K562 (cell line): ENCODE measurements around the gene SLX9. TPM values are rescaled to one million over a fixed set of nuclear protein-coding genes. Genes with fewer than 3 reads are reported as not detected.
"Not testable (repeated sequence)": the region's sequence is repeated elsewhere in the genome, so short reads cannot be mapped to it uniquely, and the experiment has no call there.

Source experiments
- ATAC-seq: fragments of 200-7000 bp; cut with Tn5 transposase; 3 replicates; pipeline ENCODE4 v1.9.1; 2020; ENCODE audit warnings: moderate library complexity
- BruUV-seq: library from RNA; stranded (reverse); fragments of 400-500 nt; replicated peaks from 2 replicates; lab custom pipeline; 2021; lab: Mats Ljungman, UMichigan
- CTCF ChIA-PET: fragments of 300-600 bp; formaldehyde crosslinking; extraction: SDS; loops from one replicate; lab custom pipeline; 2021; ENCODE audit warnings: low intra/inter-chr PET ratio; lab: Yijun Ruan, JAX
- POLR2A ChIA-PET: fragments of 300-600, 350-650 bp; sonication (Branson Sonifier 250); formaldehyde crosslinking; extraction: SDS; loops from one replicate; lab custom pipeline; 2021; ENCODE audit warnings: antibody characterized with exemption, inconsistent platforms; lab: Yijun Ruan, JAX
- DNase-seq, 4 experiments: peaks; one replicate each; pipeline versions ENCODE4 v3.0.0 to v3.0.0-alpha.2; 2011 to 2018; ENCODE audit warnings: low spot score in 3 of 4, mixed read lengths in 3 of 4; ENCODE audit errors: extremely low read depth in 1 of 4
- FAIRE-seq: peaks from 2 replicates; lab custom pipeline; 2011; peaks lifted over from hg19 to GRCh38; lab: Jason Lieb, UNC
- H2AFZ ChIP-seq: 2 replicates; pipeline ENCODE4 v1.6.0; 2011; ENCODE audit warnings: low read depth, low read length, control low read depth, inconsistent platforms
- H3K27ac ChIP-seq: fragments of 200-600 bp; 3 replicates; pipeline ENCODE4 v1.8.0; 2011; ENCODE audit warnings: low read depth, mild to moderate bottlenecking, control low read depth, inconsistent platforms, low read length, moderate library complexity, mixed read lengths; ENCODE audit errors: extremely low read depth
- H3K27me3 ChIP-seq, 2 experiments: fragments of 300-600 bp in 1 of 2; 2 replicates in 1 of 2; 3 replicates in 1 of 2; pipeline versions ENCODE4 v1.6.0 to v1.8.0; 2011; ENCODE audit warnings: inconsistent platforms in 2 of 2, low read length in 2 of 2, mild to moderate bottlenecking in 1 of 2, mixed read lengths in 1 of 2, moderate library complexity in 1 of 2; ENCODE audit not compliant: control insufficient read depth in 2 of 2, insufficient read depth in 2 of 2
- H3K36me3 ChIP-seq: fragments of 300-600 bp; 3 replicates; pipeline ENCODE4 v1.8.0; 2011; ENCODE audit warnings: mild to moderate bottlenecking, low read length, inconsistent platforms; ENCODE audit not compliant: control insufficient read depth, insufficient read depth
- H3K4me1 ChIP-seq, 2 experiments: fragments of 200-600 bp in 1 of 2; replicated peaks in 1 of 2; 2 replicates in 1 of 2; 3 replicates in 1 of 2; pipeline versions ENCODE4 v1.5.1 to v1.8.0; 2011; ENCODE audit warnings: inconsistent platforms in 2 of 2, low read length in 2 of 2, mild to moderate bottlenecking in 1 of 2, mixed read lengths in 1 of 2, moderate library complexity in 1 of 2; ENCODE audit not compliant: control insufficient read depth in 2 of 2, insufficient read depth in 2 of 2
- H3K4me2 ChIP-seq: 2 replicates; pipeline ENCODE4 v1.6.1; 2011; ENCODE audit warnings: low read length, control low read depth, inconsistent platforms, mixed read lengths; ENCODE audit not compliant: insufficient read depth
- H3K4me3 ChIP-seq: fragments of 200-600 bp; sonication (generic), shearing (Covaris generic); 2 replicates; pipeline ENCODE4 v1.5.1; 2016; ENCODE audit warnings: control low read depth, inconsistent platforms
- H3K79me2 ChIP-seq: fragments of 200-600 bp; 3 replicates; pipeline ENCODE4 v1.8.0; 2011; ENCODE audit warnings: low read length, inconsistent platforms; ENCODE audit not compliant: control insufficient read depth, insufficient read depth
- H3K9ac ChIP-seq, 2 experiments: 2 replicates each; pipeline versions ENCODE4 v1.6.0 to v1.6.1; 2011; ENCODE audit warnings: low read depth in 2 of 2, low read length in 2 of 2, control low read depth in 1 of 2, inconsistent platforms in 1 of 2, mild to moderate bottlenecking in 1 of 2, mixed read lengths in 1 of 2; ENCODE audit not compliant: insufficient read depth in 1 of 2
- H3K9me1 ChIP-seq: one replicate; pipeline ENCODE4 v1.6.0; 2011; ENCODE audit warnings: inconsistent platforms, mild to moderate bottlenecking, low read length, moderate library complexity; ENCODE audit not compliant: control insufficient read depth, insufficient read depth
- H3K9me3 ChIP-seq: replicated peaks from 2 replicates; pipeline ENCODE4 v1.5.1; 2011; ENCODE audit warnings: low read depth, low read length, inconsistent platforms; ENCODE audit not compliant: control insufficient read depth, insufficient read depth
- H4K20me1 ChIP-seq: replicated peaks from 2 replicates; pipeline ENCODE4 v1.6.1; 2011; ENCODE audit warnings: low read length, inconsistent platforms, mixed read lengths; ENCODE audit not compliant: control insufficient read depth, insufficient read depth
- ZNF146 ChIP-seq: IDR thresholded peaks from one replicate; pipeline ENCODE4 v1.6.1; 2018; ENCODE audit warnings: missing compliant biosample characterization; ENCODE audit not compliant: unreplicated experiment
- ZNF175 ChIP-seq: fragments of 200-800 bp; sonication (Bioruptor generic); IDR thresholded peaks from 2 replicates; pipeline ENCODE4 v1.6.1; 2016; ENCODE audit warnings: low read depth, mild to moderate bottlenecking, missing genetic modification characterization, missing compliant biosample characterization
- WGBS: fragments of 100-300 bp; shearing (Covaris generic); methylation state at CpG from one replicate; pipeline ENCODE4 v1.1.6; 2016; ENCODE audit warnings: low coverage, mixed read lengths; ENCODE audit not compliant: insufficient coverage; ENCODE audit errors: missing lambda C conversion rate; 5-methylcytosine and 5-hydroxymethylcytosine counted together
- in situ Hi-C: fragments of 300-500 bp; cut with MboI; formaldehyde crosslinking; loops from 4 replicates; pipeline ENCODE4 v1.15.0; 2018; ENCODE audit warnings: inconsistent platforms, mixed read lengths
- intact Hi-C: fragments of 100-400 bp; cut with micrococcal nuclease; formaldehyde crosslinking; loops from 2 replicates; pipeline ENCODE4 v1.14.2; 2022
- polyA plus RNA-seq, 8 experiments: library from polyadenylated mRNA; depleted of rRNA in 4 of 8; stranded (reverse) in 5 of 8; unstranded in 3 of 8; fragments of >200 nt; fragmentation: Nextera tagmentation in 2 of 8; fragmentation: Illumina TruSeq in 1 of 8; extraction: Ambion mirVana in 2 of 8; extraction: Trizol in 1 of 8; gene quantifications; 2 replicates each; pipeline versions ENCODE4 v1.2.1 to v1.2.3, GENCODE V29; 2011 to 2014; ENCODE audit warnings: inconsistent platforms in 1 of 8, missing spikeins in 1 of 8
- total RNA-seq, 7 experiments: library from RNA; depleted of rRNA in 6 of 7; stranded (reverse); fragments of >200 nt in 6 of 7; fragmentation: Illumina TruSeq in 2 of 7; extraction: Trizol in 2 of 7; gene quantifications; 2 replicates each; pipeline versions ENCODE4 v1.2.1 to v1.2.3, GENCODE V29; 2011 to 2021; ENCODE audit warnings: low replicate concordance in 1 of 7
- TF ChIP-seq, protein P1 (sequence below): fragments of 450-650 bp; IDR thresholded peaks from 2 replicates; pipeline ENCODE4 v1.6.1; 2016; ENCODE audit warnings: mild to moderate bottlenecking
- TF ChIP-seq, protein P2 (sequence below): fragments of 450-650 bp; IDR thresholded peaks from 2 replicates; pipeline ENCODE4 v1.6.1; 2016; ENCODE audit warnings: borderline replicate concordance

The SLX9 gene
- total and polyA plus RNA-seq, 9 of the 15 experiments (the other 6 are each of a cell fraction or from before 2014, with no cell fraction given): 1.2 to 75.5 (median 16.5) TPM

DNA sequence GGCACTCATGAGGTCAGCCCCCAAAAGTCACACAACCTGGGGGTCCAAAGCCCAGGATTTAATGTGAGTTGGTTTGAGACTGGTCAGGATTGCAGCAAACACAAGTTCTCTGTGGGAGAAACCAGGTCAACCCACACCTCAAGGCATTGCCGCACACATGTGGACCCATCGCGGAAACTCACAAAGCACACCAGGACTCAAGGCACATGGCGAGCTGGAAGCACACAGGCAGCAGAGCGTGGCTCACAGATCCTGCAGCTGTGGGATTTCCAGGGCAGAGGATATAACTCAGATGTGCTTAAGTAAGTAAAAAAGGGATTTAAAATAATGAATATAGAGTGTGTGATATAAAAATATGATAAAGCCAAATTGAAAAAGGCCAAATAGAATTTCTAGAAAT lies 82.9 kb downstream of the SLX9 start (continued):
- TF ChIP-seq, protein P1, sequence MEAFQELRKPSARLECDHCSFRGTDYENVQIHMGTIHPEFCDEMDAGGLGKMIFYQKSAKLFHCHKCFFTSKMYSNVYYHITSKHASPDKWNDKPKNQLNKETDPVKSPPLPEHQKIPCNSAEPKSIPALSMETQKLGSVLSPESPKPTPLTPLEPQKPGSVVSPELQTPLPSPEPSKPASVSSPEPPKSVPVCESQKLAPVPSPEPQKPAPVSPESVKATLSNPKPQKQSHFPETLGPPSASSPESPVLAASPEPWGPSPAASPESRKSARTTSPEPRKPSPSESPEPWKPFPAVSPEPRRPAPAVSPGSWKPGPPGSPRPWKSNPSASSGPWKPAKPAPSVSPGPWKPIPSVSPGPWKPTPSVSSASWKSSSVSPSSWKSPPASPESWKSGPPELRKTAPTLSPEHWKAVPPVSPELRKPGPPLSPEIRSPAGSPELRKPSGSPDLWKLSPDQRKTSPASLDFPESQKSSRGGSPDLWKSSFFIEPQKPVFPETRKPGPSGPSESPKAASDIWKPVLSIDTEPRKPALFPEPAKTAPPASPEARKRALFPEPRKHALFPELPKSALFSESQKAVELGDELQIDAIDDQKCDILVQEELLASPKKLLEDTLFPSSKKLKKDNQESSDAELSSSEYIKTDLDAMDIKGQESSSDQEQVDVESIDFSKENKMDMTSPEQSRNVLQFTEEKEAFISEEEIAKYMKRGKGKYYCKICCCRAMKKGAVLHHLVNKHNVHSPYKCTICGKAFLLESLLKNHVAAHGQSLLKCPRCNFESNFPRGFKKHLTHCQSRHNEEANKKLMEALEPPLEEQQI: no peak
- TF ChIP-seq ZNF175 (CRISPR knock-in tag): no peak
- TF ChIP-seq, protein P2, sequence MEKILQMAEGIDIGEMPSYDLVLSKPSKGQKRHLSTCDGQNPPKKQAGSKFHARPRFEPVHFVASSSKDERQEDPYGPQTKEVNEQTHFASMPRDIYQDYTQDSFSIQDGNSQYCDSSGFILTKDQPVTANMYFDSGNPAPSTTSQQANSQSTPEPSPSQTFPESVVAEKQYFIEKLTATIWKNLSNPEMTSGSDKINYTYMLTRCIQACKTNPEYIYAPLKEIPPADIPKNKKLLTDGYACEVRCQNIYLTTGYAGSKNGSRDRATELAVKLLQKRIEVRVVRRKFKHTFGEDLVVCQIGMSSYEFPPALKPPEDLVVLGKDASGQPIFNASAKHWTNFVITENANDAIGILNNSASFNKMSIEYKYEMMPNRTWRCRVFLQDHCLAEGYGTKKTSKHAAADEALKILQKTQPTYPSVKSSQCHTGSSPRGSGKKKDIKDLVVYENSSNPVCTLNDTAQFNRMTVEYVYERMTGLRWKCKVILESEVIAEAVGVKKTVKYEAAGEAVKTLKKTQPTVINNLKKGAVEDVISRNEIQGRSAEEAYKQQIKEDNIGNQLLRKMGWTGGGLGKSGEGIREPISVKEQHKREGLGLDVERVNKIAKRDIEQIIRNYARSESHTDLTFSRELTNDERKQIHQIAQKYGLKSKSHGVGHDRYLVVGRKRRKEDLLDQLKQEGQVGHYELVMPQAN: no peak
- TF ChIP-seq, all 486 proteins: peak for 0

DNA sequence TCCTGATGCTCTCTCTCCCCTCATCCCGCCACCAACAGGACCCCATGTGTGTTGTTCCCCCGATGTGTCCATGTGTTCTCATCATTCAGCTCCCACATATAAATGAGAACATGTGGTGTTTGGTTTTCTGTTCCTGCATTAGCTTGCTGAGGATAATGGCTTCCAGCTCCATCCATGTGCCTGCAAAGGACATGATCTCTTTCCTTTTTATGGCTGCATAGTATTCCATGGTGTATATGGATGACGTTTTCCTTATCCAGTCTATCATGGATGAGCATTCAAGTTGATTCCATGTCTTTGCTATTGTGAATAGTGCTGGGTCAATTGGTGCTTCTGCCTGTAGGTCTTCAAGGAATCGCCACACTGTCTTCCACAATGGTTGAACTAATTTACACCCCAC lies 84.7 kb downstream of the SLX9 start:
- H3K9me1 ChIP-seq, POLR2A ChIA-PET, in situ Hi-C loops: not testable (repeated sequence)
- peak; percentile 85 for TF ChIP-seq ZNF146
- TF ChIP-seq, all 486 proteins: peak for 1; not testable (repeated sequence) for 485
- H3K36me3 ChIP-seq, H4K20me1 ChIP-seq, H3K79me2 ChIP-seq, H3K9ac ChIP-seq, intact Hi-C loops, H3K4me3 ChIP-seq, H3K9me3 ChIP-seq, BruUV-seq, FAIRE-seq, ATAC-seq, DNase-seq, CTCF ChIA-PET, H3K4me2 ChIP-seq, H2AFZ ChIP-seq, H3K27ac ChIP-seq: not testable (repeated sequence)
- WGBS: 3% methylated on average over 4 of the region's 4 CpGs
- Histone ChIP-seq H3K4me1 (peaks cover 0 to 29% of the 10 kb centered on the region in 2 experiments; a peak in 2 of 5 replicates), H3K27me3 (peaks cover 26 to 66% of the 10 kb centered on the region in 2 experiments; a peak in 4 of 5 replicates)
